NCI-H345 treated with DMSO at 0.1 percent for 48 hours (cell line): ENCODE results near the gene CHKB.

Experiments
- DNase-seq: peaks from one replicate; lab custom pipeline; 2025; ENCODE audit not compliant: unreplicated experiment; lab: John Stamatoyannopoulos, UW

CHKB gene

DNA sequence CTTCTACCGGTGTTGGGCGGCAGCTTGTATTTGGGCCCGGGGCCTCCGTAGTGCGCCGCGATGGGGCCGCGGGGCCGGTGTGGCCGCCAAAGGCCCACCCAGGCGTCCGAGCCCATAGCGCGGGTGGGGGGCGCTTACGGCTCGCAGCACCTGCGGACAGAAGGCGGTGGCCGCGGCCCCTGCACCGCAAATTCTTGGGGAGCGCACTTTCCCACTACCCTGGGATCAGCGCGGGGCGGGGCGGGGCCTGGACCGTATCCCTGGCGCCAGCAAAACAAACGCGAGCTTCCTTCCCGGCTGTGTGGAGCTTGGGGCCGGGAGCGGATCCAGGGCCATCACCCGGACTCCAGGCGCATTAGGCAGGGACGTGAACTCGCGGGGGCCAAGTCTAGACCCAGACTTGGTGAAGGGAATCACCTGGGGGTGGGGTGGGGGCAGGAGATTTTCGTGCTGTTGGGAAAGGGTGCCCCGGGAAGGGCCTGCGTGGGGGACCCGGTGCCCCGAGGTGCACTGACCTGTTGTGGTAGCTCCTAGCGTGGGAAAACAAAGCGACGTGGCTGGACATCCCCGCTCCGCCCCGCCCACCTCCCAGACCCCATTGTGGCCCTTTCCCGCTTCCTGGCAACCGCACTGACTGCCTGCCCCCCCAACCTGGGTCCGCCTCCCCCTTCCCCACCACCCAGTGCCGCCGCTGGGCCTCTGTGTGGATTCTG lies 50.5 kb downstream of the CHKB start:
- no peak for DNase-seq

DNA sequence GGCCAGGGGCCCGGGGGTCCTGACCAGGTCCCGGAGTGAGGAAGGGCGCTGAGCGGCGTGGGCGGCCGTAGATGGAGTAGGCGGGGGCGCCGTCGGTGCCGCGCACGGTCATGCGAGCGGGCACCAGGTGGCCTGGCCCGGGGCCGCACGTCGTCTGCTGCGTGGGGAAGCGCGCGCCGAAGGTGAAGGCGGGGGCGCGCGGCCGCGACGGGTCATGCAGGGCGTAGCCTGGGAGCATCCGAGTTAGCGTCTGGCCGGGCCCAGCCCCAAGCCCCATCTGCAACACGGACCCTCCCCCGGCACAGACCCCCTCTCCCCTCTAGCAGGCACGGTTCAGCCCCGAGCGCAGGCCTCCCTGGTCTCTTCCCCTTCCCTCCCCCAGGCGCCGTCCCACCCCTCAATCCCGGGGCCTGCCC lies 51.1 kb downstream of the CHKB start:
- no peak for DNase-seq

DNA sequence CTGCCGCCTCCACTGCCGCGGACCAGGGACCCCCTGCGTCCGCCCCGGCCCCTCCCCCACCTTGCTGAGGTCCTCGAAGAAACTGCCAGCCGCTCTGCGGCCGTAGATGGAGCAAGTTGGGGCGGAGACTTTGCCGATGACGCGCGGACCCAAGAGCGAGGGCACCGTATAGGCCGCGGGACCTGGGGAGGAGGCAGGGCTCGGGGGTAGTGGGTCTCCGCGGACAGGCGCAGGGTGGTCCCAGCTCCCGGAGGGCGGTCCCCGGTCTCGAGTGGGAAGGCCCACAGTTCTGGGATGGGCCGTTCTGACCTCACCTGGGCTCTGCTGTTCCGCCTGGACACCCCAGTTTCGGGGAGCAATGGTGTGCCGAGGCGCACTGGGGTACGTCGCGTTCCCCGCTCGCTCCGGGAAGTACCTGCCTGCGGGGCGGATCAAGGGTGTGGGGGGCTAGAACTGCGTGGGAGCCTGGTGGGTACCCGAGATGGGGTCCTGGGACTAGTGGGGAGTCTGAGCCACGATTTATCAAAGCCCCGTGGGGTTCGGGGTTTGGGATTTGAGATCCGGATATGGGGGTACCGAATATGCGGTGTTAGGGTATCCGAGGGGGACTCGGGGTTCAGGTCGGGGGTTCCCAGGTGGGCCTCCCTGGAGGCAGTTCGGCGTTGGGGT lies 51.6 kb downstream of the CHKB start:
- DNase-seq = no peak

DNA sequence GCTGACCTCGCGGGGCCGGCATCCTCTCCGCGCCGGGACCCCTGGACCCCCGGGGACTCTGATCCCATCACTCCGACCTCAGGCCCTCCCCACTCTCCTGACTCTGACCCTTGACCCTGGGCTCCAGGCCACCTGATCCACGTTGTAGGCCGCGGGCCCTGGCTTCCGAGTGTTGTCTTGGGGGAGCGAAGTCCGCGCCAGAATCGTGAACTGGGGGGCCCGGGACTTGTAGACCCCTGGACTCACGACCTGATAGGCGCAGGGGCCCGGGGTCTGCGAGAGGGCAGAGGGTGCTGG lies 52.1 kb downstream of the CHKB start:
- DNase-seq = no peak

DNA sequence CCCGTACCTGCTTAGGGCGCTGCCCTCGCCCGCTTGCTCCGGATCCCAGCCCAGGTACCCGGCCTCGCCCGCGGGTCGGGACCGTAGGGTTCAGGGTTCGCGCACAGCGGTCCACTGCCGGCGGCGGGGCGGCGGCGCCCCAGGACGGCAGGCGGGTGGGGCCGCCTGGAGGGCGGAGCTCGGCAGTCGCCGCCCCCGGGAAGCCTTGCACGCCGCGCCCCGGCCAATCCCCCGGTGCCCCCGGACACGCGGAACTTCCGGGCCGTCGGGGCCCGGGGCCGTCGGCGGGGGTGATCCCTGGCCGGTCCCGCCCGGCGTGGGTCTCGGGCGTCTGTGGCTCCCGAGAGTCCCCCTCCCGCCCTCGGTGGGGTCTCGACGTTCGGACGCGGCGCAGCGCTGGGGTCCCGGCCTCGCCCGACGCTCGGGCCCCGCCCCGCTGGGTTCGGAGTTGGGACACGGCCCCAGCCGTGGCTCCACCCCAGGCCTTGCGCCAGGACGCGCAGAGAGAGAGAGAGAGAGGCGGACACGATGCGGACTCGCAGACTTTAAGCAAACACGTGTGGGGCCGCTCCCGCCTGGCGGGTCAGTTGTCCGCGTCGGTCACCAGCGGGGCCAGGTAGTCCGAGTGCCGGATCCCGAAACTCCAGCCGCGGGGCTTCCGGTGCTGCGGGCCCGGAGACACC lies 52.6 kb downstream of the CHKB start, which contains the start of gene TYMP:
Gene TYMP (minus strand): TSS at position 116 of the 683 bp plus-strand sequence. CDS start 303 bp downstream, outside the sequence.
- no peak for DNase-seq

DNA sequence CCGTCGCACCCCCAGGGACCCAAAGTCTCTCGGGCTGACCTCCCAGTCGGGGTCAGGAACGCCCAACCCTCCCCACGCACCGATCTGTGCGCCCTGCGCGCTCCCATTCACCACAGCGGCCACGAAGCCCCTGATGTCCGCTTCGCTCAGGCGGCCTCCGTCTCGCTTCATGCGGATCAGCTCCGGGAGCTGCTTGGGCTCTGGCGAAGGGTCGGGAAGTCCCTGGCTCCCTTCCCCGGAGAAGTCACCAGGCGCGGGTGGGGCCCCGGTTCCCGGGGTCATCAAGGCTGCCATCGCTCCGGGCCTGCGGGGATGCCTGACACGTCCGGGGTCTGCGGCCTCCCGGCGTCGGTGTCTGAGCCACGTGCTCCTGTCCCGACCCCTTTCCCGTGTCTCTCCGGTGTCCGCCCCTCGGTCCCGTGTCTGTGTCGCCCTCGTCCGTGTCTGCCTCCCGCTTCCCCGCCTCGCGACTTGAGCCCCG lies 53.2 kb downstream of the CHKB start:
- DNase-seq = no peak
